Fibroblast of villous mesenchyme (primary cell): ENCODE data around the gene ACYP2. TPM values are rescaled to one million over a fixed set of nuclear protein-coding genes. Genes with fewer than 3 reads are reported as not detected.
A peak's percentile ranks its signal among the peaks of the same experiment; 100 is the strongest.
"Not testable (repeated sequence)": the region's sequence is repeated elsewhere in the genome, so short reads cannot be mapped to it uniquely, and the experiment has no call there.

Source experiments
- DNase-seq: peaks from one replicate; pipeline ENCODE4 v3.0.0-alpha.2; 2010; ENCODE audit warnings: low read depth
- H3K4me3 ChIP-seq: 2 replicates; pipeline ENCODE4 v1.5.1; 2011; ENCODE audit warnings: low read depth, mild to moderate bottlenecking, low read length
- total RNA-seq: library from RNA; depleted of rRNA; stranded (reverse); fragments of >200 nt; gene quantifications from 2 replicates; pipeline ENCODE4 v1.2.3, GENCODE V29; 2012
- TF ChIP-seq, protein P1 (sequence below): IDR thresholded peaks from 2 replicates; pipeline ENCODE4 v1.5.1; 2012; ENCODE audit warnings: low read depth, mild to moderate bottlenecking, low read length; ENCODE audit not compliant: insufficient read depth

ACYP2 gene
- total RNA-seq, 1 donor: 16.0 TPM

DNA sequence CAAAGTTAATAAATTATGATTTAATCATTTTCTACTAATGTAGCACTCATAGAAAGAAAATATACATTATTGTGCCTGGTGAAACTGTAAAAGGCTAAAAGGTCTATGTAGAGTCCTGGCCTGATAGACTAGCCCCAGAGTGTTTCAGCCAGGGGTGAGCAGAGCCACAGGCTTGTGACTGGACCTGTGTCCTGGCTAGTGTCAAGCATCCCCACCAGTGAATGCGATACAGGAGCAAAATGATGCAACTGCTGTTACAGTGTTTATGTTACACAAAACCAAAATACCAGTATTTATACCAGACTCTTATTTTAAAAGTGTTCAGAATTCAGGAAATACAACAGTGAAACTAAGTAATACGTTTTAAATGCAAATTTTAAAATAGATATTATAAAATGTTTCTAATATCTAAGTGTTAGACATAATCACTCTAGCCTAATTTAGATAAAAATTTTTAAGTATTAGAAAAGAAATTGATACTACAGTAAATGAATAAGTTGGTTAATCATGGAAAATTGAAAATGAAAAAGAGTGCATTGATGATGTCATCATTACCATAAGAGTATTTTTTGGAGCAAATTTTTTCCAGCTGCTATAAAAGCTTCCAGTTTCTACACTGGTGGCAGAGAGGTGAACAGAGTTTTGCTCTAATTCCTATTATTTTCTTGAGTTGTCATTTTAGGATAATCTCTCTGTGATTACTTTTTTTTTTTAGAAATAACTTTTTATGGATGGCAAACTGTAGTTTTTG, 146.8 kb downstream of the ACYP2 start:
- DNase-seq: peak; percentile 92
- TF ChIP-seq, protein P1, sequence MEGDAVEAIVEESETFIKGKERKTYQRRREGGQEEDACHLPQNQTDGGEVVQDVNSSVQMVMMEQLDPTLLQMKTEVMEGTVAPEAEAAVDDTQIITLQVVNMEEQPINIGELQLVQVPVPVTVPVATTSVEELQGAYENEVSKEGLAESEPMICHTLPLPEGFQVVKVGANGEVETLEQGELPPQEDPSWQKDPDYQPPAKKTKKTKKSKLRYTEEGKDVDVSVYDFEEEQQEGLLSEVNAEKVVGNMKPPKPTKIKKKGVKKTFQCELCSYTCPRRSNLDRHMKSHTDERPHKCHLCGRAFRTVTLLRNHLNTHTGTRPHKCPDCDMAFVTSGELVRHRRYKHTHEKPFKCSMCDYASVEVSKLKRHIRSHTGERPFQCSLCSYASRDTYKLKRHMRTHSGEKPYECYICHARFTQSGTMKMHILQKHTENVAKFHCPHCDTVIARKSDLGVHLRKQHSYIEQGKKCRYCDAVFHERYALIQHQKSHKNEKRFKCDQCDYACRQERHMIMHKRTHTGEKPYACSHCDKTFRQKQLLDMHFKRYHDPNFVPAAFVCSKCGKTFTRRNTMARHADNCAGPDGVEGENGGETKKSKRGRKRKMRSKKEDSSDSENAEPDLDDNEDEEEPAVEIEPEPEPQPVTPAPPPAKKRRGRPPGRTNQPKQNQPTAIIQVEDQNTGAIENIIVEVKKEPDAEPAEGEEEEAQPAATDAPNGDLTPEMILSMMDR: no peak
- no peak overlapping the region for H3K4me3 ChIP-seq

DNA sequence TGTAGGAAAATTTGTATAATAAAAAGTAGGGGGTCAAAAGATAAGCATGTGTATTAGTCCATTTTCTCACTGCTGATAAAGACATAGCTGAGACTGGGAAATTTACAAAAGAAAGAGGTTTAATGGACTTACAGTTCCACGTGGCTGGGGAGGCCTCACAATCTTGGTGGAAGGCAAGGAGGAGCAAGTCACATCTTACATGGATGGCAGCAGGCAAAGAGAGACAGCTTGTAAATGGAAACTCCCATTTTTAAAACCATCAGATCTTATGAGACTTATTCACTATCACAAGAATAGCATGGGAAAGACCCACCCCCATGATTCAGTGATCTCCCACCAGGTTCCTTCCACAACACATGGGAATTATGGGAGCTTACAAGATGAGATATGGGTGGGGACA, 149.7 kb downstream of the ACYP2 start:
- not testable (repeated sequence) for H3K4me3 ChIP-seq, DNase-seq

DNA sequence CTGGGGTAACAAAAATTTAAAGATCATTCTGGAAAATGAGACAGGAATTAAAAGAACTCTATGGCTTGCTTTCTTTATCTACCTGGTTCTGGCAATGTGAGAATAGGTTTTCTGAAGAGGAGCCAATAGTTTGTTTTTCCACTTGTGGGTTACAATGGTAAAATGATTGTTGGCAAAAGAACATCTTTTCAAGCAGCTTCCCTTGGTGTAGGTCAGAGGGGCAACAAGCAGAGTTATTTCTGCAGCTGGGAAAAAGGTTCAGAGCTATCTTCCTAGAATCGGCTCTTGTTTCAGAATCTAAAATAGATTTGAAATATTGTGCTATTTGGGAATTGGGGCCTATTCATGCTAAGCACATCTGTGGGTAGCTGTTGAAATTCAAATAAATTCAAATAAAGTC, 152.2 kb downstream of the ACYP2 start:
- no peak for DNase-seq
- H3K4me3 ChIP-seq: no peak overlapping the region
- TF ChIP-seq, protein P1: no peak

DNA sequence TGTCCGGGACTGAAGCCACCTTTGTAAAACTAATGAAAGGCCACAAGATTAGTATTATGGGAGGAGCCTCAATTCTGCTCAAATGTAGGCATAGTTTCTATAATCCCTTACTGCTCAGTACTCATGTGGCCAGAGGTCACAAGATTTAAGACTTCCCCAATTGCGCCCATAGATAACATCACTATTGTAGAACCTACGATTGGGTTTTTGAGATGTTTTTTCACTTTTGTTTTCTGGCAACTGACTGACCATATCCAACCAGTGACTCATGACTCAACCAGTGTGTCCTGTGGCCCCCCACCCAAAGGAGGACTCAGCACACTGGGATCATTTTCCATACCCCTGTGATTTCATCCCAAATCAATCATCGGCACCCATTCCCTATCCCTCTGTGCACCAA, 155.8 kb downstream of the ACYP2 start:
- TF ChIP-seq, protein P1: no peak
- DNase-seq: no peak

DNA sequence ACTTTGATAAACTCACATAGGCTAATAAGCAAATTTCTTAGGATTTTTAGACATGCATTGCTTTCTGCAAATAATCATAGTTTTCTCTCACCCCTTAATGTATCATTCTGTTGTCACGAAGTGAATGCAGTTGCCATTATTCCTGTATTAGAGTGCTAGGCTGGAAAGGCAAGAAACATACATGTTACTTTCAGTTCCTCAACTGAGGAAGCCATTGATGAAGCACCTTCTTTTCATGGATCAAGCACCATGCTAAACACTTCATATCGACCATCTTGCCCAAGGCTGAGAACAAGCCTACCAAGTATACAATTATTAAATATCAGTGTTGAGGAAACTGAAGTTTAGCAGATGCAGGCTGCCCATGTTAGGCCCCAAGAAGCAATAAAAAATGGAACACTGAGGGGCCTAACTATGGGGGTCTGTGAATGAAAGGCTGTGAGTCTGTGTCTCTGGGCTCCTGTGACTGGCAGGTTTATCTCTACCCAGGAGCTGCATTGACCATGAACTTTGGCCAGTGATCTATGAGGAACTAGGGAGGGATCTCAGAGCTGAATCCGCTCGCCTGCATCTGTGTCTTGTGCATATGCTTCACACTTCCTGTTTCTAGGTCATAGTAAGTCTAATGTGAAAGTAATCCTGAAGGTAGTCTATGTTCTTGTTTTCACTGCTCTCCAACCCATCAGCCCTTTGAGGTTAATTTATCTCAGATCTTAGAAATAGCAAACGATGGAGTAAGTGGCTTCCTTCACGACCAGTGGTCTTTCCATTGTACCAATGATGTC, 156.6 kb downstream of the ACYP2 start:
- no peak overlapping the region for H3K4me3 ChIP-seq
- DNase-seq: no peak
- TF ChIP-seq, protein P1: no peak

More for the DNA sequence above, 155.8 kb downstream of the ACYP2 start:
- no peak overlapping the region for H3K4me3 ChIP-seq

DNA sequence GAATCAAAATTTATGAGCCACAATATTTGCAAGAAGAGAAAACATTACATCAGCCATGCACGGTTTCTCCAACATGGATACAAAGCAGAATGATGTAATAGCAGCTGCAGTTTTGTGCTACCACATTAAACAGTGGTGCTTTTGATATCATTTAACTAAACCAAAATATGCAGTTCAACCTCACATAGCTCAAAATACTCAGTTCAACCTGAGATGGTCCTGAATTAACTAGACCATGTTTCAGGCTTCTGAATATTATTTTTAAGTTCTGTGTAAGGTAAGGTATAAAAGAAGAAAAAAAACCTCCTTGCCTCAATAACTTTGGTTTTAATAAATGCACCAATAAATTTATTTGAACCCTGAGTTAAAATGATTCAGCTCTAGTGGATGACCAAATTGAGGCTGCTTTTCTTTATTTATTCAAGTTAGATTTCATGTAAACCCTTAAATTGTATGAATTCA, 159.4 kb downstream of the ACYP2 start:
- DNase-seq: peak; percentile 85
- H3K4me3 ChIP-seq: no peak overlapping the region
- TF ChIP-seq, protein P1: no peak

DNA sequence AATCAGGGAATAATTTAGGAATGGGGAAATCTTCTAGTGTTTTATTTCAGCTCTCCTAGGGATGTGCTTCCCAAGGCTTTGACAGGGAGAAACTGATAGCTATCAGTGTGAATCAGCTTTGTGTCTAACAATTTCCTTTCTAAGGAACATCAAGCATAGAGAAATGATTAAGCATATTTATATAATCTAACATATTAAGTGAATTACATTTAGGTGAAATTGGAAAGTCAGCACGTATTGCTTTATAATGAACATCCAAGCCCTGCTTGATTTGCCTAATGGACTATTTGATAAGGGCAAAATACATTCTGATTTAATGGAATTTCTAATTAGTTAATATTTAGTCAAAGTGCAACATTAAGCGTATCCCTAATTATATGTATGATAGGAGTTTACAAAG, 160.1 kb downstream of the ACYP2 start:
- TF ChIP-seq, protein P1: no peak
- H3K4me3 ChIP-seq: no peak overlapping the region
- DNase-seq: no peak
